Measurements from ENCODE around the gene EYS.
"Not testable (repeated sequence)": the region's sequence is repeated elsewhere in the genome, so short reads cannot be mapped to it uniquely, and the experiment has no call there.

- not testable (repeated sequence) for TF ChIP-seq CTCF, EZH2phosphoT487 (IDR thresholded peaks at IDR 0.05; ENCODE audit: low read length)
Measured at GRCh38 chr6:64238908-64239307, 1468.1 kb downstream of the EYS start.

All from MM.1S (cell line).